ENCODE measurements around the gene SEMA3F. TPM values are rescaled to one million over a fixed set of nuclear protein-coding genes. Genes with fewer than 3 reads are reported as not detected.
A peak's percentile ranks its signal among the peaks of the same experiment; 100 is the strongest.

Gene SEMA3F
- total RNA-seq, 3 donors from 2014 or later, result 10.7 to 15.3 (median 14.6) TPM

DNA sequence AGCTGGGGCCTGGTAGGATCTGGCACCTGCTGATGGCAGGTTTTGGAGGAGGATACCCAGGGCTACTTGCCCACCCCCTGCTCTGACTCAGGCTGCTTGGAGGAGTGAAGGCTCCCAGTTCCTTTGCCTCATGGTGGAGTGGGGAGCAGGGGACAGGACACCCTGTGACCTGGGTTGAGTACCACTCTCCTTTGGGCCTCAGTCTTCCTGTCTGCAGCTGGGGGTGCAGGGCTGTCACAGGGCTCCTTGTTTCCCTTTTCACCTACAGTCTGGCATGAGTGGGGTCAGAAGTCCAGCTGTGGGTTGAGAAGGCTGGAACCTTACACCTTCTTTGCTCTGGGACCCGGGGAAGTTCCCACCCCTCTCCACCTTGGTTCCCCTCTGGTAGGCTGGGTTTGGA, 14.7 kb downstream of the SEMA3F start:
- ATAC-seq (no peak), DNase-seq (no peak)
- Histone ChIP-seq H3K4me3 (no peak overlapping the region), H3K36me3 (ENCODE audit: low read depth) (no peaks in the 10 kb centered on the region), H3K9me3 (no peaks in the 10 kb centered on the region), H3K4me1 (ENCODE audit: low read depth) (peaks cover 28% of the 10 kb centered on the region)
- TF ChIP-seq, protein P1, sequence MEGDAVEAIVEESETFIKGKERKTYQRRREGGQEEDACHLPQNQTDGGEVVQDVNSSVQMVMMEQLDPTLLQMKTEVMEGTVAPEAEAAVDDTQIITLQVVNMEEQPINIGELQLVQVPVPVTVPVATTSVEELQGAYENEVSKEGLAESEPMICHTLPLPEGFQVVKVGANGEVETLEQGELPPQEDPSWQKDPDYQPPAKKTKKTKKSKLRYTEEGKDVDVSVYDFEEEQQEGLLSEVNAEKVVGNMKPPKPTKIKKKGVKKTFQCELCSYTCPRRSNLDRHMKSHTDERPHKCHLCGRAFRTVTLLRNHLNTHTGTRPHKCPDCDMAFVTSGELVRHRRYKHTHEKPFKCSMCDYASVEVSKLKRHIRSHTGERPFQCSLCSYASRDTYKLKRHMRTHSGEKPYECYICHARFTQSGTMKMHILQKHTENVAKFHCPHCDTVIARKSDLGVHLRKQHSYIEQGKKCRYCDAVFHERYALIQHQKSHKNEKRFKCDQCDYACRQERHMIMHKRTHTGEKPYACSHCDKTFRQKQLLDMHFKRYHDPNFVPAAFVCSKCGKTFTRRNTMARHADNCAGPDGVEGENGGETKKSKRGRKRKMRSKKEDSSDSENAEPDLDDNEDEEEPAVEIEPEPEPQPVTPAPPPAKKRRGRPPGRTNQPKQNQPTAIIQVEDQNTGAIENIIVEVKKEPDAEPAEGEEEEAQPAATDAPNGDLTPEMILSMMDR (IDR thresholded peaks at IDR 0.05), result no peak
- intact Hi-C loops (cut with DNase I, micrococcal nuclease), result no loop called here

DNA sequence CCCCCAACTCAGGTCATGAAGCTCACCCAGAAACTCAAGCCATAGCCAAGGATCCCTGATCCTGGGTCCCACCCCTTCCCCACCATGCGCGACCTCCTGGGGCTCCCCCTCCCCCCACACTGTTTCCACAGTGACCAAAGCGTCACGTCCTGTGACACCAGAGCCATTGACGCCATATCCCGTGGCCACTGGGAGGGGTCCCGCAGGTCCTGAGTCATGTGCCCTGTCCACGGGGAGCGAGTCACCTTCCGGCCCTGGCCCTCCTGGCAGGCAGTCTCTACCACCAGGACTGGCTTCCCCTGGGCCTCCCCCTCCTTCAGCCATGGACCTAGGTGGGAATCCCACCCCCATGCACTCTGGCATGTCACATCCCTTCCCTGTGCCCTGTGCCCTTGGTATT, 15.6 kb downstream of the SEMA3F start:
- no peak for ATAC-seq
- DNase-seq, result no peak
- H3K9me3 ChIP-seq, result no peaks in the 10 kb centered on the region
- TF ChIP-seq, protein P1 (IDR thresholded peaks at IDR 0.05), result no peak
- intact Hi-C loops (cut with DNase I, micrococcal nuclease), result no loop called here
- no peak overlapping the region for H3K4me3 ChIP-seq
- H3K36me3 ChIP-seq (ENCODE audit: low read depth), result no peaks in the 10 kb centered on the region
- peaks cover 22% of the 10 kb centered on the region for H3K4me1 ChIP-seq (ENCODE audit: low read depth)

DNA sequence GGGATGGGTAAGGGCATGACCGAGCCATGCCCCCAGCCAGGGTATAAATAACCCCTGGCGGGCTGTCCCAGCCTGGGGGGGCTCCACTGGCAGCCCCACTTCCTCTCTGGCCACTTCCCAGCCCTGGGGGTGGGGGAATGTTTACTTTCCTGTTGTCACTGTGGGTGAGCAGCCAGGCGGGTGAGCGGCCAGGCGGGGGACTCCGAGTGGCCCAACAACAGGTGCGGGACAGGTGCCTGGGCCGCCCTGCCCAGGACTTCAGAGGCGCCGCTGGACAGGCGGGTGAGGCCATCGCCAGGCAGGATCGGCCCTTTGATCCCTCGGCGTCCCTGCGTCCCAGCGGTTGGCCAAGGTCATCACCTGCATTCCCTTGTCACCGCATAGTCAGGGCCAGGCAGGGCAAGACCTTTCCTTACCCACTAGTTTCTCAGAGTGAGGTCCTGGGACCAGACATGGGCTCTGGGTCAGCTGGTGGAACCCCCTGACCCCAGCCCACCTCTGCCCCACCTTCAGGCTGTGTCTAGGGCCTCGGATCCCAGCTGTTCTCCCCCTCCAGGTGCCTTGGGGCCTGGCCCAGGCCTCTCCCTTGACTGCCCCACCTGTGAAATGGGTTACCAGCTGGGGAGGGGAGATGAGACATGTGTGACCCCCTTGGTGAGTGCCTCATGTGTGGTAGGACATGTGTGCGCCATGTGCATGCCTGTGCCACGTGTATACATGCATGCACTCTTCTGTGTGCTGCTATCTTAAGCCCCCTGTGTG, 16.6 kb downstream of the SEMA3F start:
- H3K4me3 ChIP-seq, result no peak overlapping the region
- TF ChIP-seq, protein P1 (IDR thresholded peaks at IDR 0.05), result no peak
- H3K4me1 ChIP-seq (ENCODE audit: low read depth), result peaks cover 18% of the 10 kb centered on the region
- ATAC-seq (peak; percentile 61), DNase-seq (peak; percentile 73 to 83 (median 78))
- intact Hi-C loops (cut with DNase I, micrococcal nuclease), result no loop called here
- H3K36me3 ChIP-seq (ENCODE audit: low read depth), result no peaks in the 10 kb centered on the region
- no peaks in the 10 kb centered on the region for H3K9me3 ChIP-seq

DNA sequence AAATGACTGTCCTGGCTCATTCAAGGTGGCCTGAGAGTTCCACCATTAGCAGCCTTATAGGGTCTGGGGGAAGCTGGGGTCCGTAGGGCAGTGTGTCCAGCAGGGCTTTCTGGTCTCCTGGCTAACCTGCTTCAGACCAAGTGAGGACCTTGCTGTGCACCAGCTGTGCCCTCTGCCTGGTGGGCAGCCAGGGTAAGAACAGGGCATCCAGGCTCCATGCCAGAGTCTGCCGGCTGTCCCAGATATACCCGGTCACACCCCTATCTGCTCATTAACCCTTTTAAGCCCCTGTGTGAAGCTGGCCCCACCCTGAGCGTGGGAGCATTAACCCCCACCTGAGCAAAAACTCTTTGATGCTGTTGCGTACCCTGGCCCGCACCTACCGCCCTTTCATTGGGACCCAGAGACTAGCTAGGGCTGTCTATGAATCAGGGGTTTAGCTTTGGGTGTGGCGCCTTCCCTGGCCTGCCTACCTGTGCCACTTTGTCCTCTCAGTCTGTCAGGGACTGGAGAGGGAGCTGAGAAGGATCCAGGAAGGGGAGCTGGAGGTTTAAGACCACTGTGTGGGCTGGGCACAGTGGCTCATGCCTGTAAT, 17.6 kb downstream of the SEMA3F start:
- ATAC-seq (peak; percentile 55), DNase-seq (no peak)
- H3K4me1 ChIP-seq (ENCODE audit: low read depth), result peaks cover 20% of the 10 kb centered on the region
- H3K36me3 ChIP-seq (ENCODE audit: low read depth), result no peaks in the 10 kb centered on the region
- TF ChIP-seq, protein P1 (IDR thresholded peaks at IDR 0.05), result no peak
- H3K9me3 ChIP-seq, result no peaks in the 10 kb centered on the region
- no peak overlapping the region for H3K4me3 ChIP-seq
- intact Hi-C loops (cut with DNase I, micrococcal nuclease), result no loop called here

DNA sequence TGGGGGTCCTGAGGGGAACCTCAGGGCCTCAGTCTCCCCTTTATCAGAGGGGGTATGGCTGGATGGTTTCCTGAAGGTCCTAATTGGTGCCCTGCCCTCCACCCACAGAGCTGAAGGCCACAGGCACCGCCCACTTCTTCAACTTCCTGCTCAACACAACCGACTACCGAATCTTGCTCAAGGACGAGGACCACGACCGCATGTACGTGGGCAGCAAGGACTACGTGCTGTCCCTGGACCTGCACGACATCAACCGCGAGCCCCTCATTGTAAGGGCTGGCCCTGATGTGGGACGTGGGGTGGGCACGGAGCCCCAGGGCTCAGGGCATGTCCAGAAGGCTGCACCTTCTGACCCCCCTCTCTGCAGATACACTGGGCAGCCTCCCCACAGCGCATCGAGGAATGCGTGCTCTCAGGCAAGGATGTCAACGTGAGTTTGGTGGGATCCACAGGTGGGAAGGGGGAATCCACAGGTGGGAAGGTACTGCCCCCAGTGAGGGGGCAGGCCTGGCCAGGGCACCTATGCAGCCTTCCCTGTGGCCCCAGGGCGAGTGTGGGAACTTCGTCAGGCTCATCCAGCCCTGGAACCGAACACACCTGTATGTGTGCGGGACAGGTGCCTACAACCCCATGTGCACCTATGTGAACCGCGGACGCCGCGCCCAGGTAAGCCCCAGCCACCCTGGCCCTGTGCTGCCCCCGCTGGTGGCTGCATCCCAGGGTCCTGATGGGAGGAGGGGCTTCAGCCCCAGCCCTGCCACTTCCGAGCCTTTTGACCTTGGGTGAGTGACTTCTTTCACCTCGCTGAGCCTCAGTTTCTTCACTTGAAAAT, 18.8 kb downstream of the SEMA3F start:
- DNase-seq (peak in 1 of 3 donors; percentile 48), ATAC-seq (peak; percentile 41)
- H3K9me3 ChIP-seq, result no peaks in the 10 kb centered on the region
- H3K4me1 ChIP-seq (ENCODE audit: low read depth), result peaks cover 20% of the 10 kb centered on the region
- TF ChIP-seq, protein P1 (IDR thresholded peaks at IDR 0.05), result no peak
- H3K4me3 ChIP-seq, result no peak overlapping the region
- H3K36me3 ChIP-seq (ENCODE audit: low read depth), result no peaks in the 10 kb centered on the region
- intact Hi-C loops (cut with DNase I, micrococcal nuclease), result no loop called here
